Lung (tissue), 12 donors: ENCODE results near the gene SEC24C. TPM values are rescaled to one million over a fixed set of nuclear protein-coding genes. Genes with fewer than 3 reads are reported as not detected.

Experiments
- ATAC-seq: fragments of 200-7000 bp; cut with Tn5 transposase; one replicate; pipeline ENCODE4 v1.9.1; 2020; ENCODE audit warnings: moderate number of reproducible peaks; ENCODE audit not compliant: insufficient read depth, low FRiP score
- DNase-seq, 3 donors: peaks; one replicate each; pipeline ENCODE4 v3.0.0-alpha.2; 2013 to 2017
- H3K27ac ChIP-seq, 2 donors: one replicate each; pipeline ENCODE4 v1.5.1; 2013; ENCODE audit warnings: mild to moderate bottlenecking in 2 of 2, moderate library complexity in 2 of 2, control low read depth in 1 of 2, inconsistent platforms in 1 of 2, low read depth in 1 of 2, low read length in 1 of 2
- H3K27me3 ChIP-seq, 3 donors: one replicate each; pipeline ENCODE4 v1.5.1; 2013; ENCODE audit warnings: low read length in 2 of 3; ENCODE audit not compliant: control insufficient read depth in 3 of 3, insufficient read depth in 3 of 3
- H3K36me3 ChIP-seq, 4 donors: one replicate each; pipeline ENCODE4 v1.5.1; 2013; ENCODE audit warnings: low read length in 4 of 4, mild to moderate bottlenecking in 1 of 4, moderate library complexity in 1 of 4; ENCODE audit not compliant: control insufficient read depth in 4 of 4, insufficient read depth in 4 of 4
- H3K4me1 ChIP-seq, 5 donors: one replicate each; pipeline ENCODE4 v1.5.1; 2013; ENCODE audit warnings: low read length in 5 of 5, mild to moderate bottlenecking in 2 of 5, moderate library complexity in 1 of 5; ENCODE audit not compliant: control insufficient read depth in 5 of 5, insufficient read depth in 5 of 5
- H3K4me3 ChIP-seq: one replicate; pipeline ENCODE4 v1.5.1; 2013; ENCODE audit warnings: mild to moderate bottlenecking, control low read depth, moderate library complexity
- H3K9ac ChIP-seq, 2 donors: one replicate each; pipeline ENCODE4 v1.5.1; 2013; ENCODE audit warnings: low read length in 2 of 2, control low read depth in 1 of 2; ENCODE audit not compliant: insufficient read depth in 1 of 2
- H3K9me3 ChIP-seq, 4 donors: one replicate each; pipeline ENCODE4 v1.5.1; 2013; ENCODE audit warnings: low read length in 3 of 4, mild to moderate bottlenecking in 1 of 4, moderate library complexity in 1 of 4; ENCODE audit not compliant: control insufficient read depth in 4 of 4, insufficient read depth in 3 of 4
- CTCF ChIP-seq: IDR thresholded peaks from 2 replicates; pipeline ENCODE4 v1.5.1; 2012; ENCODE audit warnings: mild to moderate bottlenecking; ENCODE audit errors: control extremely low read depth, extremely low read depth
- WGBS, 2 donors: extraction: QIAGEN DNeasy Blood & Tissue Kit; methylation state at CpG; one replicate each; pipeline ENCODE4 v1.1.7; 2013; 5-methylcytosine and 5-hydroxymethylcytosine counted together
- polyA plus RNA-seq, 2 donors: library from polyadenylated mRNA; stranded (reverse); fragments of 200-250 nt; gene quantifications; one replicate each; pipeline ENCODE4 v1.2.1, GENCODE V29; 2013
- total RNA-seq, 2 donors: library from RNA; depleted of rRNA in 1 of 2; stranded (reverse); fragments of >200 nt in 1 of 2; gene quantifications; one replicate each; pipeline ENCODE4 v1.2.1, GENCODE V29; 2014 to 2021
- donor health status: control.
- donor health status: control.
- donor health status: Bipolar disorder and iron deficiency.
- donor health status: healthy.
- donor health status: DM: yes; HTN: yes; CAD: no.

The SEC24C gene
- total and polyA plus RNA-seq, 4 donors, result 42.3 to 77.4 (median 57.4) TPM

DNA sequence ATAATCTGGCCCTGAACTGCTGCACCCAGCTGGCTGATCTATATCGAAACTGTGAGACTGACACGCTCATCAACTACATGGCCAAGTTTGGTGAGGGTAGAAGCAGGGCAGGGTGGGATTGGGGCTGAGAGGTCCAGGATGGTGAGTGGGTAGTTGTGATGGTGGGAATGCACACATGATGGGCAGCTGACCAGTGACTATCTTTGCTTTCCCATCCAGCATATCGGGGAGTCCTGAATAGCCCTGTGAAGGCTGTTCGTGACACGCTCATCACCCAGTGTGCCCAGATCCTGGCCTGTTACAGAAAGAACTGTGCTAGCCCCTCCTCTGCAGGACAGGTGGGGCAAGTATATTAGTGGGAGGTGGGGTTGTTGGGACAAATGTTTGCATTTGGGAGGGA is 25.2 kb downstream of the SEC24C start:
- peaks cover 0 to 1% (median 0%) of the 10 kb centered on the region in 4 donors for H3K9me3 ChIP-seq
- H3K9ac ChIP-seq, result no peak overlapping the region
- WGBS, 2 donors, result 97 to 99% methylated on average over 5 of the region's 5 CpGs
- H3K27me3 ChIP-seq, result no peaks in the 10 kb centered on the region
- peaks cover 41 to 66% (median 64%) of the 10 kb centered on the region in 4 donors for H3K36me3 ChIP-seq
- peaks cover 3 to 17% (median 8%) of the 10 kb centered on the region in 5 donors for H3K4me1 ChIP-seq
- DNase-seq (no peak), ATAC-seq (no peak)
- H3K27ac ChIP-seq, result peak overlapping the region in 1 of 2 donors; percentile 21
- TF ChIP-seq CTCF, result no peak
- no peak overlapping the region for H3K4me3 ChIP-seq

- DNase-seq (peak in 2 of 3 donors; percentile 19 to 92), ATAC-seq (peak; percentile 78)
- H3K27ac ChIP-seq, result peak overlapping the region; percentile 96 to 99
- H3K4me1 ChIP-seq, result peaks cover 9 to 27% (median 13%) of the 10 kb centered on the region in 5 donors
- 16 to 17% methylated on average over 17 of the region's 17 CpGs for WGBS, 2 donors
- peak overlapping the region in 1 of 2 donors; percentile 76 for H3K9ac ChIP-seq
- no peak for TF ChIP-seq CTCF
- no peaks in the 10 kb centered on the region for H3K9me3 ChIP-seq
- H3K27me3 ChIP-seq, result no peaks in the 10 kb centered on the region
- H3K36me3 ChIP-seq, result peaks cover 22 to 47% (median 43%) of the 10 kb centered on the region in 4 donors
- H3K4me3 ChIP-seq, result peak overlapping the region; percentile 87
These were observed 27.6 kb downstream of the SEC24C start for GRCh38 chr10:73771722-73772280.

DNA sequence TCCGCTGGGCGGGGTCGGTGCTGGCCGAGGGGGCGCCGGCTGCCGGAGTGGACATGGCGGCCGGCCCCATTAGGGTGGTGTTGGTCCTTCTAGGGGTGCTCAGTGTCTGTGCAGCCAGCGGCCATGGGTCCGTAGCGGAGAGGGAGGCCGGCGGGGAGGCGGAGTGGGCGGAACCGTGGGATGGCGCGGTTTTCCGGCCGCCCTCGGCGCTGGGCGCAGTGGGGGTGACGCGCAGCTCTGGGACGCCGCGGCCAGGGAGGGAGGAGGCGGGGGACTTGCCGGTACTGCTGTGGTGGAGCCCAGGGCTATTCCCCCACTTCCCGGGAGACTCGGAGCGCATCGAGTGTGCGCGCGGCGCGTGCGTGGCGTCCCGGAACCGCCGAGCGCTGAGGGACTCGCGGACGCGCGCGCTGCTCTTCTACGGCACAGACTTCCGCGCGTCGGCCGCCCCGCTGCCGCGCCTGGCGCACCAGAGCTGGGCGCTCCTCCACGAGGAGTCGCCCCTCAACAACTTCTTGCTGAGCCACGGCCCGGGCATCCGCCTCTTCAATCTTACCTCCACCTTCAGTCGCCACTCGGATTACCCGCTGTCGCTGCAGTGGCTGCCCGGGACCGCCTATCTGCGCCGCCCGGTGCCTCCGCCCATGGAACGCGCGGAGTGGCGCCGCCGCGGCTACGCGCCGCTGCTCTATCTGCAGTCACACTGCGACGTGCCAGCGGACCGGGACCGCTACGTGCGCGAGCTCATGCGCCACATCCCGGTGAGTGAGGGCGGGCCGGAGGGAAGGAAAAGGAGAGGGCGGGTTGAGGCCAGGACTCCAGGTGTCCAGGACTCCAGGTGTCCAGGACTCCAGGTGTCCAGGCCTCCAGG is 28.3 kb downstream of the SEC24C start:
- Histone ChIP-seq H3K9me3 (no peaks in the 10 kb centered on the region), H3K27ac (peak overlapping the region; percentile 96 to 99), H3K4me1 (peaks cover 9 to 27% (median 13%) of the 10 kb centered on the region in 5 donors), H3K9ac (peak overlapping the region; percentile 57 to 76), H3K27me3 (no peaks in the 10 kb centered on the region), H3K36me3 (peaks cover 17 to 44% (median 42%) of the 10 kb centered on the region in 4 donors), H3K4me3 (peak overlapping the region; percentile 87)
- no peak for TF ChIP-seq CTCF
- peak; percentile 79 for ATAC-seq
- WGBS, 2 donors, result 0% methylated on average over 76 to 101 of the region's 101 CpGs
- DNase-seq, result peak; percentile 86 to 92 (median 91)
